C4-2B (cell line): ENCODE data around the gene DNM3.

Source experiments
- H3K27ac ChIP-seq: fragments of 450-650 bp; 2 replicates; pipeline ENCODE4 v1.5.1; 2017
- CTCF ChIP-seq: fragments of 450-650 bp; conservative IDR thresholded peaks from 2 replicates; pipeline ENCODE4 v1.5.1; 2017; ENCODE audit warnings: mild to moderate bottlenecking
- ZFX ChIP-seq: fragments of 450-650 bp; IDR thresholded peaks from 2 replicates; pipeline ENCODE4 v1.6.1; 2017

DNM3 gene

GRCh38 chr1:171805395-171806115 is 35.7 kb upstream of the DNM3 start:
- no peak overlapping the region for H3K27ac ChIP-seq
- no peak for TF ChIP-seq CTCF
- no peak for TF ChIP-seq ZFX

GRCh38 chr1:171807556-171807955 is 33.7 kb upstream of the DNM3 start:
- no peak for TF ChIP-seq CTCF
- TF ChIP-seq ZFX: no peak
- no peak overlapping the region for H3K27ac ChIP-seq

GRCh38 chr1:171809834-171810233 is 31.5 kb upstream of the DNM3 start:
- no peak for TF ChIP-seq ZFX
- TF ChIP-seq CTCF: no peak

GRCh38 chr1:171811672-171812071 is 29.6 kb upstream of the DNM3 start:
- H3K27ac ChIP-seq: no peak overlapping the region
- TF ChIP-seq ZFX: no peak
- TF ChIP-seq CTCF: no peak

More at GRCh38 chr1:171809834-171810233, 31.5 kb upstream of the DNM3 start:
- H3K27ac ChIP-seq: no peak overlapping the region

- no peak overlapping the region for H3K27ac ChIP-seq
- TF ChIP-seq CTCF (no peak), ZFX (no peak)
These were observed 26.6 kb upstream of the DNM3 start for GRCh38 chr1:171814692-171815091.

GRCh38 chr1:171816300-171816901 is 24.9 kb upstream of the DNM3 start:
- H3K27ac ChIP-seq: no peak overlapping the region
- TF ChIP-seq CTCF (no peak), ZFX (no peak)

GRCh38 chr1:171817511-171818265 is 23.6 kb upstream of the DNM3 start:
- no peak overlapping the region for H3K27ac ChIP-seq
- TF ChIP-seq CTCF (no peak), ZFX (no peak)
